Measurements from ENCODE around the gene HNRNPD. TPM values are rescaled to one million over a fixed set of nuclear protein-coding genes. Genes with fewer than 3 reads are reported as not detected.
"Not testable (repeated sequence)": the region's sequence is repeated elsewhere in the genome, so short reads cannot be mapped to it uniquely, and the experiment has no call there.

The HNRNPD gene
- total and polyA plus RNA-seq, 2 donors, result 93.1 to 171 TPM

- Histone ChIP-seq H3K4me3 (ENCODE audit: low read depth, low read length) (no peak overlapping the region), H3K4me1 (ENCODE audit: insufficient read depth) (no peaks in the 10 kb centered on the region), H3K36me3 (ENCODE audit: insufficient read depth) (peaks cover 3% of the 10 kb centered on the region), H3K27ac (ENCODE audit: low read depth) (no peak overlapping the region)
- WGBS, result 61% methylated on average over 4 of the region's 4 CpGs
- DNase-seq (ENCODE audit: extremely low spot score), result no peak
Measured at GRCh38 chr4:82363896-82364487, 9.8 kb downstream of the HNRNPD start.

DNA sequence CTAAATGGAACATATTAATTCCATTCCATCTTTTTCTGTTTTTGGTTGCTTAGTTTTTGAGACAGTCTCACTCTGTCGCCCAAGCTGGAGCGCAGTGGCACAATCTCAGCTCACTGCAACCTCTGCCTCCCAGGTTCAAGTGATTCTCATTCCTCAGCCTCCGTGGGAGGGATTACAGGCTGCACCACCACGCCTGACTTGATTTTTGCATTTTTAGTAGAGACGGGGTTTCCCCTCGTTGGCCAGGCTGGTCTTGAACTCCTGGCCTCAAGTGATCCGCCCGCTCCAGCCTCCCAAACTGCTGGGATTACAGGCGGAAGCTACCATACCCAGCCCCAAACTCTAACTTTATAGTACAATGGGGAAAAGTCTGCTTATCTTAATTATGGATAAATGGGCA lies 11.2 kb downstream of the HNRNPD start:
- Histone ChIP-seq H3K4me1 (ENCODE audit: insufficient read depth) (no peaks in the 10 kb centered on the region), H3K36me3 (ENCODE audit: insufficient read depth) (peaks cover 3% of the 10 kb centered on the region), H3K4me3 (ENCODE audit: low read depth, low read length) (no peak overlapping the region), H3K27ac (ENCODE audit: low read depth) (no peak overlapping the region)
- WGBS, result 70% methylated on average over 9 of the region's 9 CpGs
- no peak for DNase-seq (ENCODE audit: extremely low spot score)

DNA sequence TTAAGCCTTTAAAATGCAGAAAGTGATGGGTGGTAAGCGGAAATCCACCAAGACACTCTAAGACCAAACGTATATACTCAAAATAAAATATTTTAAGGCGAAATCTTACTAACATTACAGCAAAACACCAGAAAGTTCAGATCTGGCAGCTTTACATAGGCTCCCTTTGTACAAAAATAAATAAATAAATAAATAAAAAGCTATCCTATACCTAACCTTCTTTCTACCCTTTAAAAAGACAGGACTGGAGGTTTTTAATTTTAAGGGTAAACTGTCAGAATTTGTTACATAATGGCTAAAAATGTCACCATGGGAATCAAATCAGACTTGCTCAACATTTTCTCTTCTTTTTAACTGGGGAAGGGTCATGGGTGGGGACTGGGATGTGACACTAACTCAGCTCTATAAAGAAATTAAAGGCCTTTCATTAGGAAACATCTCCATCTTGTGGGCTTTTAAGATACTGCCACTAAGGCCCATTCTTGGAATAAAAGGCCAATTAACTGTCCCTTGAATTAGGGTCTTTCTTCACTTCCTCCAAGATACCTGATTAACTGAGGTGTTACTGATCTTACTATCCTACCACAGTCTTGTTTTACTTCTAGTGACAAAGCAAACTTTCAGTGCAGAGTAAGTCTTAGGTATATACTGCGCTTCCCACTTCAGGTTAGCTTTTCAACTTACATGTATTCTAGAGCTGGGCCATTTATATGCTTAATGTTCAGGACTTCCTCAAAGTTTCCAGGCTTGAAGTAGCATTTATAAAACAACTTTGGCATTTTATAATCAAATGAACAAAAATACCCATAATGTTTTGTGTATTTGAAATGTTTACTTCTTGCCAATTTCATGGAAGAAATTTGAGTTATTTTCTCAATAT lies 13.3 kb downstream of the HNRNPD start:
- H3K4me3 ChIP-seq (ENCODE audit: low read depth, low read length), result no peak overlapping the region
- H3K4me1 ChIP-seq (ENCODE audit: insufficient read depth), result no peaks in the 10 kb centered on the region
- WGBS, result 88% methylated on average over 4 of the region's 4 CpGs
- no peak for DNase-seq (ENCODE audit: extremely low spot score)
- H3K36me3 ChIP-seq (ENCODE audit: insufficient read depth), result peaks cover 6% of the 10 kb centered on the region
- no peak overlapping the region for H3K27ac ChIP-seq (ENCODE audit: low read depth)

GRCh38 chr4:82358847-82359246 lies 14.9 kb downstream of the HNRNPD start:
- no peak overlapping the region for H3K4me3 ChIP-seq (ENCODE audit: low read depth, low read length)
- H3K36me3 ChIP-seq (ENCODE audit: insufficient read depth), result peaks cover 6% of the 10 kb centered on the region
- no peaks in the 10 kb centered on the region for H3K4me1 ChIP-seq (ENCODE audit: insufficient read depth)
- no peak for DNase-seq (ENCODE audit: extremely low spot score)
- no peak overlapping the region for H3K27ac ChIP-seq (ENCODE audit: low read depth)

DNA sequence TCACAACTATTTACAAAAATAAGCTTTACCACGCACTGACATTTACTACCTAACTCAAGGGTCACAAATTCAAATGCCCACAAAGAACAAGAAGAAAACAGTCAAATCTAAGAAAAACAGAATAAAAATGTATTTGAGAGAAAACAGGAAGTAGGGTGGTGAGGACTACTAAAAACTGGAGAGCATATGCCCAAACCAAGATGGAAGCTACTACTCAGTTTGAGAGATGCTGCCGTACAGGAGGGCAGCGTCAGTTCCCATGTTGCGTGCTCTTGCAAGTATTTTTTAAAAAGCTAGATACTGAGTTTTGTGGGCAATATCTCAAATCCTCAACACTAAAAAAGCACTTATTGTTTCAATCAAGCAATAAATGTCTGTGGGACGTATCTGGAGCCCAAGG lies 16.2 kb downstream of the HNRNPD start:
- Histone ChIP-seq H3K27ac (ENCODE audit: low read depth) (no peak overlapping the region), H3K36me3 (ENCODE audit: insufficient read depth) (peaks cover 6% of the 10 kb centered on the region), H3K4me1 (ENCODE audit: insufficient read depth) (no peaks in the 10 kb centered on the region), H3K4me3 (ENCODE audit: low read depth, low read length) (no peak overlapping the region)
- 95% methylated on average over 5 of the region's 5 CpGs for WGBS
- no peak for DNase-seq (ENCODE audit: extremely low spot score)

DNA sequence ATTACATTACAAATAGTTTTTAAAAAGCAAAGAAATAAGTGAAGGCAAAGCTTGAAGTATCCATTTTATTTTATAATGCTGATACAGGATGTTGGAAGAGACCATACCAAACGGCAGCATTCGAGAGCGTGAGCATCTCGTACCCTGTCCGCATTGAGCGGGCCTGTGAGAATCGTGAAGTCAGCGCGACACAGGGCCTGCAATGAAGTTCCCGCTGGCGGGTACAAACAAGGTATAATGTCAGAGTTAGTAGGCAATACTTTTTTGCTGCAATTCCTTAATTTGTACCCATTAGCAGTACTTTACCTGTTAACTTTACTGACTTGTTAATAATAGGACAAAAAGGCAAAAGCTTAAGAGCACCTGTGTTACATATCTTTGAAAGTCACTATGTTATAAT lies 19.0 kb downstream of the HNRNPD start:
- Histone ChIP-seq H3K27ac (ENCODE audit: low read depth) (no peak overlapping the region), H3K4me3 (ENCODE audit: low read depth, low read length) (no peak overlapping the region), H3K4me1 (ENCODE audit: insufficient read depth) (no peaks in the 10 kb centered on the region), H3K36me3 (ENCODE audit: insufficient read depth) (peaks cover 8% of the 10 kb centered on the region)
- DNase-seq (ENCODE audit: extremely low spot score), result no peak
- 94% methylated on average over 11 of the region's 11 CpGs for WGBS

- no peak for DNase-seq (ENCODE audit: extremely low spot score)
- H3K36me3 ChIP-seq (ENCODE audit: insufficient read depth), result peaks cover 8% of the 10 kb centered on the region
- H3K4me1 ChIP-seq (ENCODE audit: insufficient read depth), result no peaks in the 10 kb centered on the region
- WGBS, result 76% methylated on average over 2 of the region's 2 CpGs
- H3K4me3 ChIP-seq (ENCODE audit: low read depth, low read length), result no peak overlapping the region
- H3K27ac ChIP-seq (ENCODE audit: low read depth), result no peak overlapping the region
Measured at GRCh38 chr4:82352825-82353366, 20.9 kb downstream of the HNRNPD start.

GRCh38 chr4:82352118-82352824 lies 21.5 kb downstream of the HNRNPD start:
- no peak for DNase-seq (ENCODE audit: extremely low spot score)
- H3K36me3 ChIP-seq (ENCODE audit: insufficient read depth), result peaks cover 6% of the 10 kb centered on the region
- no peaks in the 10 kb centered on the region for H3K4me1 ChIP-seq (ENCODE audit: insufficient read depth)
- no peak overlapping the region for H3K4me3 ChIP-seq (ENCODE audit: low read depth, low read length)
- 91% methylated on average over 6 of the region's 6 CpGs for WGBS
- no peak overlapping the region for H3K27ac ChIP-seq (ENCODE audit: low read depth)

DNA sequence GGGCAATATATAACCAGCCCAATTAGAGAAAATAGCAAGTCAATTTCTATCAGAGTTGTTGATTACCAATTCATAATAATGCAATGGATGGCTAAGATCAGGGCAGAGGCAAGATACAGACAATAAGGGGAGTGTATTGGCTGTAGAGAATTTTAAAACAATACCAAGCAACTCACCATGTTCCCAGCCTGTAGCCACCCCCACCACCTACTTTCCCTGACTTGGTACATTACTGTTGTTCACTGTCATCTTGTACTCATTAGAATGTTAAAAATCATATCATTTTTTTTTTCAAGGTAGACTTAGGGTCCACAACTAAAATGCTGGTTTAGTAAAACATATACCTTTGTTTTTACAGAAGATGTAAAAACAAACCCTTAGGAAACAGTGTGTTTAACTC lies 27.7 kb downstream of the HNRNPD start:
- Histone ChIP-seq H3K36me3 (ENCODE audit: insufficient read depth) (peaks cover 2% of the 10 kb centered on the region), H3K4me3 (ENCODE audit: low read depth, low read length) (no peak overlapping the region)
- no peak for DNase-seq (ENCODE audit: extremely low spot score)

DNA sequence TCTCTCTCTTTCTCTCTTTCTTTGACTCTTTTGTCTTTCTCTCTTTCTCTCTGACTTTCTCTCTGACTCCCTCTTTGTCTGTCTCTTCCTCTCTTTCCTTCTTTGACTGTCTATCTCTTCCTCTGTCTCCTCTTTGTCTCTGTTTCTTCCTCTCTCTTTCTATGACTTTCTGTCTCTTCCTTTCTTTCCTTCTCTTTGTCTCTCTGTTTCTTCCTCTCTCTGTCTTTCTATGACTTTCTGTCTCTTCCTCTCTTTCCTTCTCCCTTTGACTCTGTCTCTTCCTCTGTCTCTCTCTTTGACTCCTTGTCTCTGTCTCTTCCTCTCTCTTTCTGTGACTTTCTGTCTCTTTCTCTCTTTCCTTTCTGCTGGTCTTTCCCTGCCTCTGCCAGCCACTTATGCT lies 38.7 kb downstream of the HNRNPD start:
- no peaks in the 10 kb centered on the region for H3K4me1 ChIP-seq (ENCODE audit: insufficient read depth)
- no peak overlapping the region for H3K4me3 ChIP-seq (ENCODE audit: low read depth, low read length)
- no peak overlapping the region for H3K27ac ChIP-seq (ENCODE audit: low read depth)
- no peak for DNase-seq (ENCODE audit: extremely low spot score)
- H3K36me3 ChIP-seq (ENCODE audit: insufficient read depth), result no peaks in the 10 kb centered on the region

More for the DNA sequence above, 27.7 kb downstream of the HNRNPD start:
- no peak overlapping the region for H3K27ac ChIP-seq (ENCODE audit: low read depth)
- no peaks in the 10 kb centered on the region for H3K4me1 ChIP-seq (ENCODE audit: insufficient read depth)

DNA sequence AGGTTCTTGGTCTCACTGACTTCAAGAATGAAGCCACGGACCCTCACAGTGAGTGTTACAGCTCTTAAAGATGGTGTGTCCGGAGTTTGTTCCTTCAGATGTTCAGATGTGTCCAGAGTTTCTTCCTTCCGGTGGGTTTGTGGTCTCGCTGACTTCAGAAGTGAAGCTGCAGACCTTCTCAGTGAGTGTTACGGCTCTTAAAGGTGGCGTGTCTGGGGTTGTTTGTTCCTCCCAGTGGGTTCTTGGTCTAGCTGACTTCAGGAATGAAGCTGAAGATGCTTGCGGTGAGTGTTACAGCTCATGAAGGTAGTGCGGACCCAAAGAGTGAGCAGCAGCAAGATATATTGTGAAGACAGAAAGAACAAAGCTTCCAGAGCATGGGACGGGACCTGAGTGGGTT lies 40.1 kb downstream of the HNRNPD start:
- H3K4me3 ChIP-seq (ENCODE audit: low read depth, low read length); H3K4me1 ChIP-seq (ENCODE audit: insufficient read depth); DNase-seq (ENCODE audit: extremely low spot score); H3K36me3 ChIP-seq (ENCODE audit: insufficient read depth); H3K27ac ChIP-seq (ENCODE audit: low read depth): not testable (repeated sequence)
- WGBS, result 97% methylated on average over 9 of the region's 9 CpGs

- DNase-seq (ENCODE audit: extremely low spot score), result no peak
- WGBS, result 90% methylated on average over 4 of the region's 4 CpGs
Measured at GRCh38 chr4:82331814-82332213, 42.0 kb downstream of the HNRNPD start.

DNA sequence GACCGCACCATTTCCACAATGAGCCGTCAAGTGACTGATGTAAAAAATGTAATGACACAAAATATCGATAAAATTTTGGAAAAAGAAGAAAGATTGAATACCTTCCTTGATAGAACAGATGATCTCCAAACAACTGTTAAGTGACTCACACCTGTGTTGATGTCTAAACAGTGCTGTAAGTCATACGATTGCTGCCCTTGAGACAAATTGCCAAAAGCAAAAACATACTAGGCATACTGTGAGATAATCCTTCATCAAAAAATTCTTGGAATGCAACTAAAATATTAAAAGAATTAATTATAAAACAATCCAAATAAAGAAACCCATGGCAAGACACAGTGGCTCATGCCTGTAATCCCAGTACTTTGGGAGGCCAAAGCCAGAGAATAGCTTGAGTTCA lies 53.4 kb downstream of the HNRNPD start:
- DNase-seq (ENCODE audit: extremely low spot score), result no peak
- H3K27ac ChIP-seq (ENCODE audit: low read depth), result no peak overlapping the region
- H3K4me1 ChIP-seq (ENCODE audit: insufficient read depth), result no peaks in the 10 kb centered on the region
- H3K36me3 ChIP-seq (ENCODE audit: insufficient read depth), result no peaks in the 10 kb centered on the region
- no peak overlapping the region for H3K4me3 ChIP-seq (ENCODE audit: low read depth, low read length)
- 87% methylated on average over 4 of the region's 4 CpGs for WGBS

More at GRCh38 chr4:82331814-82332213, 42.0 kb downstream of the HNRNPD start:
- Histone ChIP-seq H3K4me3 (ENCODE audit: low read depth, low read length) (no peak overlapping the region), H3K4me1 (ENCODE audit: insufficient read depth) (no peaks in the 10 kb centered on the region), H3K27ac (ENCODE audit: low read depth) (no peak overlapping the region), H3K36me3 (ENCODE audit: insufficient read depth) (no peaks in the 10 kb centered on the region)

DNA sequence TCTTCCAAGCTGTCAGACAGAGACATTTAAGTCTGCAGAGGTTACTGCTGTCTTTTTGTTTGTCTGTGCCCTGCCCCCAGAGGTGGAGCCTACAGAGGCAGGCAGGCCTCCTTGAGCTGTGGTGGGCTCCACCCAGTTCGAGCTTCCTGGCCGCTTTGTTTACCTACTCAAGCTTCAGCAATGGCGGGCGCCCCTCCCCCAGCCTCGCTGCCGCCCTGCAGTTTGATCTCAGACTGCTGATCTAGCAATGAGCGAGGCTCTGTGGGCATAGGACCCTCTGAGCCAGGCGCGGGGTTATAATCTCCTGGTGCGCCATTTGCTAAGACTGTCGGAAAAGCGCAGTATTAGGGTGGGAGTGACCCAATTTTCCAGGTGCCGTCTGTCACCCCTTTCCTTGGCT lies 70.7 kb downstream of the HNRNPD start:
- DNase-seq (ENCODE audit: extremely low spot score); H3K4me1 ChIP-seq (ENCODE audit: insufficient read depth); H3K27ac ChIP-seq (ENCODE audit: low read depth); H3K36me3 ChIP-seq (ENCODE audit: insufficient read depth); H3K4me3 ChIP-seq (ENCODE audit: low read depth, low read length): not testable (repeated sequence)
- 86% methylated on average over 13 of the region's 13 CpGs for WGBS
